ENCODE measurements around the gene TAS1R3.

Gene TAS1R3

DNA sequence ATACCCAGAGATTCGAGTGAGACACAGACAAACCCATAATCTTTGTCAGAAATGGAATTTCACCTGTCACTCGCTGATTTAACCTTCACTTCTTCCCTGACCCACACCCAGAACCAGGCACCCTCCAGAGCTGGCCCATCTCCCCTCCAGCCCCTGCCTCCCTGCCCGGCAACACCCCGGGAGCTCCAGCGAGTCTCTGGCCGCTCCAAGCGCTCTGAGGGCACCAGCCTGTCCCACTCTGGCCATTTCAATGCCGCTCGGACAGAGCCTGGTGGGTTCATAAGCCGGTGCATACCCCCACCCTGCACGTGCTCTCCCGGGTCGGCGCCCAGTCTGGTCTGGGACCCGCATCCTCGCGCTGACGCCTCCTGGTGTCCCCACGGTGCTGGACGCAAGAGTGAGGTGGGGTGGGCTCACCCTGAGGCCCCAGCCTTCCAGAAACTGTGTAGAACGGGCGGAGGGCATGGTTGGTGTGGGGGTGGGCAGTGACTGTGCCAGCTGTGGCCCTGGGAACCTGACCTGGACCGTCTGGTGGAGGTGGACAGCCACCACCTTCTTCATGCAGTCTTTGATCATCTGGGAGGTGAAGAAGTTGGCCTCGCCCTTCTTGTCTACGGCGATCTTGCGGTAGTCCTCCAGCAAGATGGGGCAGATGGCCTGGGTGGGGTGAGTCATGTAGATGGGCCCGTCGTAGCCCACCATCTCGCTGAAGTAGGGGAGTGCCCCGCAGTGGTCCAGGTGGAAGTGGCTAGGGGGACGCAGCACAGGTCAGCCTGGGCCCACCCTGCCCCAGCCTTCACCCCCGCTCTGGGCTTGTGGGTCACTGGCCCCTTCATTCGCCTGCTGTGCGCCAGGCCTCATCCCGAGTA lies 12.1 kb upstream of the TAS1R3 start:
- peak overlapping the region; percentile 49 for H3K27ac ChIP-seq
- TF ChIP-seq, protein P1, sequence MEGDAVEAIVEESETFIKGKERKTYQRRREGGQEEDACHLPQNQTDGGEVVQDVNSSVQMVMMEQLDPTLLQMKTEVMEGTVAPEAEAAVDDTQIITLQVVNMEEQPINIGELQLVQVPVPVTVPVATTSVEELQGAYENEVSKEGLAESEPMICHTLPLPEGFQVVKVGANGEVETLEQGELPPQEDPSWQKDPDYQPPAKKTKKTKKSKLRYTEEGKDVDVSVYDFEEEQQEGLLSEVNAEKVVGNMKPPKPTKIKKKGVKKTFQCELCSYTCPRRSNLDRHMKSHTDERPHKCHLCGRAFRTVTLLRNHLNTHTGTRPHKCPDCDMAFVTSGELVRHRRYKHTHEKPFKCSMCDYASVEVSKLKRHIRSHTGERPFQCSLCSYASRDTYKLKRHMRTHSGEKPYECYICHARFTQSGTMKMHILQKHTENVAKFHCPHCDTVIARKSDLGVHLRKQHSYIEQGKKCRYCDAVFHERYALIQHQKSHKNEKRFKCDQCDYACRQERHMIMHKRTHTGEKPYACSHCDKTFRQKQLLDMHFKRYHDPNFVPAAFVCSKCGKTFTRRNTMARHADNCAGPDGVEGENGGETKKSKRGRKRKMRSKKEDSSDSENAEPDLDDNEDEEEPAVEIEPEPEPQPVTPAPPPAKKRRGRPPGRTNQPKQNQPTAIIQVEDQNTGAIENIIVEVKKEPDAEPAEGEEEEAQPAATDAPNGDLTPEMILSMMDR (conservative IDR thresholded peaks at IDR 0.05) = no peak

DNA sequence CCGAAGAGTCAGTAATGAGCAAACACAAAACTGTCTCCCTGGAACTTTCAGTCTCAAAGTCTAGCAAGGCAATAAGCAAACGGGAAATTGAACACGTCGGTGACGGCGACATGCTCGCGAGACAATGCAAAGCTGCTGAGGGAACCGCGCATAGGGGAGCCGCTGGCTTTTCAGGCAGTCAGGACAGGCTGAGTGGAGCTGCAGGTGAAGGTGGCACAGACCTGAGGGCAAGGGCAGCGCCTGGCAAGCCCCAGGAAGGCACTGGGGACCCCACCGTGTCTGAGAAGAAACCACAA lies 11.5 kb upstream of the TAS1R3 start:
- H3K27ac ChIP-seq = no peak overlapping the region
- TF ChIP-seq, protein P1 (conservative IDR thresholded peaks at IDR 0.05) = no peak

DNA sequence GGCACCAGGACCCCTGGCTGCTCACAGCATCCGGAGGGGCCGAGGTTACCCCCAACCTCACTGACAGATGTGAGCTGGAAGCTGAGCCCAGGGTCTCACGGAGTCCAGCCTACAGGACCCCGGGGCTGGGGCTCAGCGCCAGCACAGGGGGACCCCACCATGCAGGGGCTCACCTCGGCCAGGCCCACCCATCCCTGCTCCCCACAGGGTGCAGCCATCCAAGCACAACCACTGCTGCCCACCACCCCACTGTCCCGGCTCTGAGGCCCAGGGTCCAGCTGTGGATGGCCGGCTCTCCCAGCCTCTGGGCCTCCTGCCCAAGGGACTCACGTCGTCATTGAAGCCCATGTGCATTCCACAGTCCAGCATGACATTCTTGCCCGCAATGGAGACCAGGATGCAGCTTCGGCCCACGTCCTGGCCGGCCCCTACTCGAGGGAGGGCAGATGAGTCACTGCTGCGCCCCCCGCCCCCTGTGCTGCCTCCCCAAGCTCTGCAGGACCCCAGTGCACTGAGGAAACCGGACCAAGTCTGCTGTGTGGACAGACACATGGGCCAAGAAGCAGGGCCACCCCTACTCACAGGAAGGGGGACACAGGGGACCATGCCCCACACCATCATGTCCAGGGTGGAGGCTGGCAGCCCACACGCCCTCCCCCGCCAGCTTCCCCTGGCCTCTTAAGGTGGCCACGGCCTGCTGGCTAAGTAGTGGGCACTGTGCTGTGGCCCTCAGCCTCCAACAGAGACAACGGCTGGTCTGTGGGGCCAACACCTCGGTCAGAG lies 10.2 kb upstream of the TAS1R3 start:
- TF ChIP-seq, protein P1 (conservative IDR thresholded peaks at IDR 0.05) = no peak
- H3K27ac ChIP-seq = no peak overlapping the region; the same call in 1 of the 2 replicates

DNA sequence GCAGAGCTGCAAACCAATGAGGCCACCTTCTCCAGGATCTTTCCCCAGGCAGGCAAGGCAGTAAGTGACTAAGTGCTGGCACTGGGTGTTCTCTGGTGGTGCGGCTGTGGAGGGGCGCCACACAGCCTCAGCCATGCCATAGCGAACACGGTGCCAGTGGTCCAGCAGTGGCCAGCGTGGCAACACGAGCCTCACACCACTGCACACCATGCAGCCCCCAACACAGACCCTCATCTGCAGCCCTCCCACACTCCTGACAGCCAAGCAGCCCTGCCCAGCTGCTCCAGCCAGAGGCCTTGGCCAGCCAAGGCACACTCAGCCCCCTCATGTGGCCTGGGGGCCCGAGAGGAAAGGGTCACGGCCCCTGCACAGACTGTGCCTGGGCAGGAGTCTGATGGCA lies 9.6 kb upstream of the TAS1R3 start:
- TF ChIP-seq, protein P1 (conservative IDR thresholded peaks at IDR 0.05) = no peak
- no peak overlapping the region; the same call in 1 of the 2 replicates for H3K27ac ChIP-seq

DNA sequence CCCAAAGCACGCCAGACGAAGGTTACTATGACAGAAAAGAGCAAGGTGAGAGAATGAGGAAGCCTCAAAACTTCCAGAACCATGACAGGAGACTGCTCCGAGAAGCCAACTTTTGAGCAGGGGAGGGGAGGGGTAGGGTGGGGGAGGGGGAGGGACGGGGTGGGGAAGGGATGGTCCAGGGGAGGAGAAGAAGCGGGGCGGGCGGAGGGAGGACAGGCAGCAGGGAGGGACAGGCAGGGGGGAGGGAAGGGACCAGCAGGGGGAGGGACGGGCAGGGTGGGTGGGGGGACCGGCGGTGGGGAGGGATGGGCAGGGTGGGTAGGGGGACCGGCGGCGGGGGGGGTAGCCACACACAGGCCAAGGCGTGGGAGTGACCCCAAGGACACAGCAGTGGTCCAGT lies 8.7 kb upstream of the TAS1R3 start:
- no peak overlapping the region for H3K27ac ChIP-seq
- TF ChIP-seq, protein P1 (conservative IDR thresholded peaks at IDR 0.05) = no peak

DNA sequence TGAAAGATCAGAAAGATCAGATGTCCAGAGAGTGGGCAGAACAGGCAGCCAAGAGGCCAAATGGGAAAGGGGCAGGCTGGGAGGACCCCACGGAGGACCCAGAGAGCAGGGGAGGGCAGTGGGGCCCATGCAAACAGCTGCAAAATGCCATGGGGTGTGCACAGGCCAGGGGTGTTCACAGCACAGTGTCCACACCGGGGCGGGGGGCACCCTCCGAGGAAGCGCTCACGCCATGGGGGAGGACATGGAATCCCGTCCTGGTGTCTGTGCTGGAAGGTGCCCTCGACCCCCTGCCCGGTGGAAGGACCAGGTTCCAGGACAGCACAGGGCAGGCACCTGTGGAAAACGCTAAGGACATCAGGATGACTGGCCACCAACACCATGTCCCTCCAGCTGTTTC lies 8.1 kb upstream of the TAS1R3 start:
- no peak overlapping the region for H3K27ac ChIP-seq
- TF ChIP-seq, protein P1 (conservative IDR thresholded peaks at IDR 0.05) = no peak

DNA sequence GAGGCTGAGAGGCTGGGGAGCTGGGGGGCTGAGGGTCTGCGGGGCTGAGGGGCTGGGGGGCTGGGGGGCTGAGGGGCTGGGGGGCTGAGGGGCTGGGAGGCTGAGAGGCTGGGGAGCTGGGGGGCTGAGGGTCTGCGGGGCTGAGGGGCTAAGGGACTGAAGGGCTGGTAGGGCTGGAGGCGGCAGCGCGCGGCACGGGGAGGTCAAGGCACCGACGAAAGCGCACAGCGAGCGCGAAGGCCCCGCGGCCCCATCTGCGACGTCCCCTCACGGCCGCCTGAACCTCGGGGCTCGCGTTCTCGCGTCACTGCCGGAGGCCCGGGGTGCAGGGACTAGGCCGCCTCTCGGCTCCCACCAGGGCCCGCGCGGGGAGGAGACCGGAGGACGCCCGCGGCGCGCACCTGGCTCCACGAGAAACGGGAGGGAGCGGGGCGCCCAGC lies 7.0 kb upstream of the TAS1R3 start:
- TF ChIP-seq, protein P1 (conservative IDR thresholded peaks at IDR 0.05) = no peak
- H3K27ac ChIP-seq = peak overlapping the region; percentile 97

All from VCaP (cell line).